ENCODE data around the gene NSF.

Gene NSF

GRCh38 chr17:46782250-46782953, 191.9 kb downstream of the NSF start:
- DNase-seq (ENCODE audit: low read depth, low spot score) = peak; percentile 17
- in situ Hi-C loops (cut with HindIII; ENCODE audit: low sequenced_read_pairs) = no loop called here
- TF ChIP-seq, protein P1, sequence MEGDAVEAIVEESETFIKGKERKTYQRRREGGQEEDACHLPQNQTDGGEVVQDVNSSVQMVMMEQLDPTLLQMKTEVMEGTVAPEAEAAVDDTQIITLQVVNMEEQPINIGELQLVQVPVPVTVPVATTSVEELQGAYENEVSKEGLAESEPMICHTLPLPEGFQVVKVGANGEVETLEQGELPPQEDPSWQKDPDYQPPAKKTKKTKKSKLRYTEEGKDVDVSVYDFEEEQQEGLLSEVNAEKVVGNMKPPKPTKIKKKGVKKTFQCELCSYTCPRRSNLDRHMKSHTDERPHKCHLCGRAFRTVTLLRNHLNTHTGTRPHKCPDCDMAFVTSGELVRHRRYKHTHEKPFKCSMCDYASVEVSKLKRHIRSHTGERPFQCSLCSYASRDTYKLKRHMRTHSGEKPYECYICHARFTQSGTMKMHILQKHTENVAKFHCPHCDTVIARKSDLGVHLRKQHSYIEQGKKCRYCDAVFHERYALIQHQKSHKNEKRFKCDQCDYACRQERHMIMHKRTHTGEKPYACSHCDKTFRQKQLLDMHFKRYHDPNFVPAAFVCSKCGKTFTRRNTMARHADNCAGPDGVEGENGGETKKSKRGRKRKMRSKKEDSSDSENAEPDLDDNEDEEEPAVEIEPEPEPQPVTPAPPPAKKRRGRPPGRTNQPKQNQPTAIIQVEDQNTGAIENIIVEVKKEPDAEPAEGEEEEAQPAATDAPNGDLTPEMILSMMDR (IDR thresholded peaks at IDR 0.05; ENCODE audit: low read depth, low read length) = peak; percentile 76
- no peak overlapping the region for H3K4me3 ChIP-seq (ENCODE audit: low read depth, low read length)

DNA sequence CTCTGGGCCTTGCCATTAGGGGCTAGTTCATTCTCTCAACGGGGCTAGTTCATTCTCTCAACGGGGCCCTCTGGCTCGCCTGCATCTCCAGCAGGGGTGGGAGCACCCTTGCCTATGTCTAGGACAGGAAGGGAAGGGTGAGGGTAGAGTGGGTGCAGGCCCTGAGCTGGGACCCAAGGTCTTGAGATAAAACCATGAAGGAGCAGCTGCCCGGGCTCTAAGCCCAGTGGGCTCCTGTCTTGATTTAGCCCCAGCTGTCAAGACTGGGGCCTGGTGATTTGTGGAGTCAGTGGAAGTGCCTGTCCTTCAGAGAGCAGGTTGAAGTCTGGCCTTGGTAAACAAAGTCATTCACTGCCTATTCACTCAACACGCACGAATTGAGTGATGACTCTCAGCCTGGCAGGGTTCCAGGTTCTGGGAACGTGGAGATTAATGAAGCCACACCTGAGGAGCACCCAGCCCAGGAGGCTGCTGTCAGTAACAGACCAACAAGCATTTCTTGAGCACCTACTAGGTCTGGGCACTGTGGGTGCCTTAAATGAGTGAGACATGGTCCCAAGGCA, 192.6 kb downstream of the NSF start:
- TF ChIP-seq, protein P1 (IDR thresholded peaks at IDR 0.05; ENCODE audit: low read depth, low read length) = no peak
- no peak for DNase-seq (ENCODE audit: low read depth, low spot score)
- no peak overlapping the region for H3K4me3 ChIP-seq (ENCODE audit: low read depth, low read length)
- in situ Hi-C loops (cut with HindIII; ENCODE audit: low sequenced_read_pairs) = no loop called here

GRCh38 chr17:46785696-46786095, 195.2 kb downstream of the NSF start:
- in situ Hi-C loops (cut with HindIII; ENCODE audit: low sequenced_read_pairs) = no loop called here
- DNase-seq (ENCODE audit: low read depth, low spot score) = no peak
- H3K4me3 ChIP-seq (ENCODE audit: low read depth, low read length) = no peak overlapping the region
- TF ChIP-seq, protein P1 (IDR thresholded peaks at IDR 0.05; ENCODE audit: low read depth, low read length) = no peak

DNA sequence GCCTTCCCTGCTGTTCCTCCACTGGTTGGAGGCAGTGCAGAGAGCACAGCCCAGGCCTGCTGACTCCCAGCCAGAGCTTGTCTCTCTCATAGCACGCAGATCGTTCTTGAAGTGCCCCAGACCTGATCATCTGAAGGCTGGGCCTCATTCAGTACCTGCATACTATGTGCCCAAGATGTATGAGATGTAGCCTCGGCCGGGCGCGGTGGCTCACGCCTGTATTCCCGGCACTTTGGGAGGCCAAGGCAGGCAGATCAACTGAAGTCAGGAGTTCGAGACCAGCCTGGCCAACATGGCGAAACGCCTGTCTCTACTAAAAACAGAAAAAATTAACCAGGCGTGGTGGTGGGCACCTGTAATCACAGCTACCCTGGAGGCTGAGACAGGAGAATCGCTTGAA, 197.0 kb downstream of the NSF start:
- DNase-seq (ENCODE audit: low read depth, low spot score) = no peak
- no peak overlapping the region for H3K4me3 ChIP-seq (ENCODE audit: low read depth, low read length)
- in situ Hi-C loops (cut with HindIII; ENCODE audit: low sequenced_read_pairs) = no loop called here
- TF ChIP-seq, protein P1 (IDR thresholded peaks at IDR 0.05; ENCODE audit: low read depth, low read length) = no peak

- TF ChIP-seq, protein P1 (IDR thresholded peaks at IDR 0.05; ENCODE audit: low read depth, low read length) = no peak
- no peak for DNase-seq (ENCODE audit: low read depth, low spot score)
- in situ Hi-C loops (cut with HindIII; ENCODE audit: low sequenced_read_pairs) = no loop called here
- H3K4me3 ChIP-seq (ENCODE audit: low read depth, low read length) = no peak overlapping the region
These were observed 197.8 kb downstream of the NSF start for GRCh38 chr17:46788300-46788699.

GRCh38 chr17:46788796-46789195, 198.3 kb downstream of the NSF start:
- H3K4me3 ChIP-seq (ENCODE audit: low read depth, low read length) = no peak overlapping the region
- DNase-seq (ENCODE audit: low read depth, low spot score) = no peak
- in situ Hi-C loops (cut with HindIII; ENCODE audit: low sequenced_read_pairs) = no loop called here
- TF ChIP-seq, protein P1 (IDR thresholded peaks at IDR 0.05; ENCODE audit: low read depth, low read length) = no peak

All from astrocyte of the spinal cord (primary cell).